HCT116 (cell line): ENCODE measurements around the gene MFSD6.

Experiments
- CTCF ChIP-seq, 3 experiments: fragments of 200-600 bp in 1 of 3; sonication (generic) in 1 of 3; IDR thresholded peaks in 2 of 3; conservative IDR thresholded peaks in 1 of 3; 2 replicates each; pipeline ENCODE4 v1.5.1; 2012 to 2017; ENCODE audit warnings: low read depth in 2 of 3, low read length in 2 of 3, antibody characterized with exemption in 1 of 3, borderline replicate concordance in 1 of 3, control low read depth in 1 of 3, mild to moderate bottlenecking in 1 of 3, mixed read lengths in 1 of 3, mixed run types in 1 of 3, moderate library complexity in 1 of 3; ENCODE audit not compliant: insufficient read depth in 1 of 3
- EZH2 ChIP-seq: fragments of 200-600 bp; sonication (generic); IDR thresholded peaks from 2 replicates; pipeline ENCODE4 v1.6.1; 2017; ENCODE audit warnings: antibody characterized with exemption, mixed run types
- EZH2phosphoT487 ChIP-seq: fragments of 200-600 bp; IDR thresholded peaks from 2 replicates; pipeline ENCODE4 v1.6.1; 2018; ENCODE audit warnings: antibody characterized with exemption, borderline replicate concordance
- FOSL1 ChIP-seq: IDR thresholded peaks from 2 replicates; pipeline ENCODE4 v1.6.1; 2012; ENCODE audit warnings: low read depth
- JUND ChIP-seq: IDR thresholded peaks from 2 replicates; pipeline ENCODE4 v1.6.1; 2012
- POLR2A ChIP-seq: IDR thresholded peaks from 2 replicates; pipeline ENCODE4 v1.7.0; 2011; ENCODE audit warnings: borderline replicate concordance; ENCODE audit not compliant: insufficient read depth, insufficient read length; ENCODE audit errors: extremely low read depth
- POLR2AphosphoS5 ChIP-seq: IDR thresholded peaks from 2 replicates; pipeline ENCODE4 v1.6.1; 2011; ENCODE audit warnings: mild to moderate bottlenecking, low read depth, low read length, moderate library complexity
- RAD21 ChIP-seq: IDR thresholded peaks from 2 replicates; pipeline ENCODE4 v1.6.1; 2012; ENCODE audit warnings: low read depth, mild to moderate bottlenecking
- REST ChIP-seq: IDR thresholded peaks from 2 replicates; pipeline ENCODE4 v1.6.1; 2012; ENCODE audit warnings: low read depth
- SIN3A ChIP-seq: IDR thresholded peaks from 2 replicates; pipeline ENCODE4 v1.6.1; 2012; ENCODE audit warnings: low read depth
- SP1 ChIP-seq: IDR thresholded peaks from 2 replicates; pipeline ENCODE4 v1.6.1; 2012; ENCODE audit warnings: low read depth
- ZBTB33 ChIP-seq: IDR thresholded peaks from 2 replicates; pipeline ENCODE4 v1.6.1; 2011; ENCODE audit warnings: mild to moderate bottlenecking, low read length, moderate library complexity; ENCODE audit not compliant: insufficient replicate concordance; ENCODE audit errors: extremely low read depth
- ZFX ChIP-seq: fragments of 450-650 bp; IDR thresholded peaks from 2 replicates; pipeline ENCODE4 v1.6.1; 2017

GRCh38 chr2:190417045-190417842 lies 9.1 kb downstream of the MFSD6 start:
- TF ChIP-seq POLR2AphosphoS5 (no peak), FOSL1 (no peak), POLR2A (no peak), SIN3A (no peak), CTCF (IDR thresholded peaks at IDR 0.05 in 2 of 3, conservative IDR thresholded peaks at IDR 0.05 in 1 of 3; ENCODE audit: borderline replicate concordance in 1 of 3, insufficient read depth in 1 of 3, low read depth in 2 of 3, low read length in 2 of 3) (no peak), RAD21 (no peak), EZH2phosphoT487 (no peak), REST (no peak), EZH2 (no peak), ZFX (no peak), ZBTB33 (no peak), SP1 (no peak), JUND (no peak)
